NCI-H2196 (cell line): ENCODE measurements around the gene PLXNA3.

Experiments
- DNase-seq: peaks from one replicate; lab custom pipeline; 2025; ENCODE audit not compliant: unreplicated experiment; lab: John Stamatoyannopoulos, UW

PLXNA3 gene

DNA sequence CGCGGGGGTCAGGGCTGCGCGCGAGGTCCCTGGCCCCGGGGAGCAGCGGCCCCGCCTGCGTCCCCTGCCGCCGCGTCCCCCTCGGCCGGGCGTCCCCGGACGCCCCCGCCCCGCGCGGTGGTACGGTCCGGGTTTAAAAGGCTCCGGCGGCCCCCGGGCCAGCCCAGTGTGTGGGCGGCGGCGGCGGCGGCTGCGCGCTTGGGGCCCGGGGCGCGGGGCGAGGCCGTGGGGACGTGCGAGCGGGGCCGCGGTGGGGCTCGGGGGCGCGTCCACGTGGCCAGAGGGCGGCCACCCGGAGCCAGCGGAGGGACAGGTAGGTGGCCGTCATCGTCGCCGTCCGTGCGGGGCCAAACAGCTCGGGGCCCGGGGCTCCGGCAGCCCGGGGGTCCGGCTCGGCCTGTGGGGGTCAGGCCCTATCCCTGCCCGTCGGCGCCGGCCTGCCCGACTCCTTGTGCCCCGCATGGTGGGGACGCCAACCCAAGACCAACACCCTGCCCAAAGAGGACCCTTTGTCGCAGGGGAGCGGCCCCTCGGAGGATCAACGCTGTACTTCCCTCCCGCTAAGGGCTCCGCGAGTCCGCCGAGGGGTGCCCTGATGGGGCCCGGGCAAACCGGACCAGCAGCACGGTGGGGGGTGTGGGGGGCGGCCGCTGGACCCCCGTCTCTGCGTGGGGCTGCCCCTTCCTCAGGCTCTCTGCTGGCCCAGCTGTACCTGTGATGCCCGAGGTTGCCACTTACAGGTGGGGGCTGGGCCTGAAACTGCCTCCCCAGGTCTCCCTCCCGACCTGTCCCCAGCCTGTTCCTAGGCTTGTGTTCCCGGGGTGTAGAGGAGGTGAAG is at the start of gene PLXNA3:
Gene PLXNA3, plus strand, starts transcription at position 166 of the 838 bp plus-strand sequence. CDS start 1,903 bp downstream, outside the sequence.
- peak; percentile 27 for DNase-seq

- no peak for DNase-seq
These were observed 49.3 kb upstream of the PLXNA3 start for GRCh38 chrX:154408659-154409221.

- DNase-seq, result no peak
These were observed 48.7 kb upstream of the PLXNA3 start, which contains the start of gene DNASE1L1 for GRCh38 chrX:154409222-154409871. Gene DNASE1L1 (minus strand): TSS chrX:154409254. CDS start chrX:154405568, 3,686 bp downstream.

- peak; percentile 51 for DNase-seq
These were observed 46.1 kb upstream of the PLXNA3 start for GRCh38 chrX:154411981-154412340.

- peak; percentile 3 for DNase-seq
These were observed 45.6 kb upstream of the PLXNA3 start for GRCh38 chrX:154412468-154412867.

GRCh38 chrX:154413142-154413541 is 44.9 kb upstream of the PLXNA3 start:
- DNase-seq, result no peak

- peak; percentile 8 for DNase-seq
These were observed 40.9 kb upstream of the PLXNA3 start for GRCh38 chrX:154417157-154417556.

- DNase-seq, result no peak
These were observed 38.9 kb upstream of the PLXNA3 start for GRCh38 chrX:154419189-154419588.

DNA sequence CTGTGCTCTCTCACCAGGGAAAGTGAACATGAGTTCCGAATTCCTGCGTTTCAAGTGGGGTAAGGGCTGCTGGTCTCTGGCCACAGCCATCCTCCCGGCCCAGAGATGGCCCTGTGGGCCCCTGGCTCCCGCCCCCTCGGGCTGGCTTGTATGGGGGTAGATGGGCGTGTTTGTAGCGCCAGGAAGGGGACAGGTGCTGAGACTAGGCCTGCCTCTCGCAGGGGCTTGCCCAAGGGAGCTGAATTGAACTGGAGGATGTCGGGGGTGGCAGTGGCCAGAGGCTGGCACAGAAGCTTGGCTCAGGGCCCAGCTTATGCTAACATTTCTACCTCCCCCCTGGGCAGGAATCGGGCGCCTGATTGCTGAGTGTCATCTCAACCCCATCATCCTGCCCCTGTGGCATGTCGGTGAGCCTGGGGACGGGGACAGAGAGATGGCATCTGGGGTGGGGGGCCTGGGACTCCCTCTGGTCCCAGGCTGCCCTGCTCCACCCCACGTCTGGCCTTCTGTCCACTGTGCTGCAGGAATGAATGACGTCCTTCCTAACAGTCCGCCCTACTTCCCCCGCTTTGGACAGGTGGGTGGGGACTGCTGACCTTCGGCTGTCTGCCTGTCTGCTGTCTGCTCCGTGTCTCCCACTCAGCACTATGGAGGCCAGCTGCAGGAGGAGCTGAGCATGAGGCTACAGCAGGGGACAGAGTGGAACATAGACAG is 38.2 kb upstream of the PLXNA3 start:
- peak; percentile 41 for DNase-seq

GRCh38 chrX:154420402-154420756 is 37.7 kb upstream of the PLXNA3 start:
- no peak for DNase-seq

DNA sequence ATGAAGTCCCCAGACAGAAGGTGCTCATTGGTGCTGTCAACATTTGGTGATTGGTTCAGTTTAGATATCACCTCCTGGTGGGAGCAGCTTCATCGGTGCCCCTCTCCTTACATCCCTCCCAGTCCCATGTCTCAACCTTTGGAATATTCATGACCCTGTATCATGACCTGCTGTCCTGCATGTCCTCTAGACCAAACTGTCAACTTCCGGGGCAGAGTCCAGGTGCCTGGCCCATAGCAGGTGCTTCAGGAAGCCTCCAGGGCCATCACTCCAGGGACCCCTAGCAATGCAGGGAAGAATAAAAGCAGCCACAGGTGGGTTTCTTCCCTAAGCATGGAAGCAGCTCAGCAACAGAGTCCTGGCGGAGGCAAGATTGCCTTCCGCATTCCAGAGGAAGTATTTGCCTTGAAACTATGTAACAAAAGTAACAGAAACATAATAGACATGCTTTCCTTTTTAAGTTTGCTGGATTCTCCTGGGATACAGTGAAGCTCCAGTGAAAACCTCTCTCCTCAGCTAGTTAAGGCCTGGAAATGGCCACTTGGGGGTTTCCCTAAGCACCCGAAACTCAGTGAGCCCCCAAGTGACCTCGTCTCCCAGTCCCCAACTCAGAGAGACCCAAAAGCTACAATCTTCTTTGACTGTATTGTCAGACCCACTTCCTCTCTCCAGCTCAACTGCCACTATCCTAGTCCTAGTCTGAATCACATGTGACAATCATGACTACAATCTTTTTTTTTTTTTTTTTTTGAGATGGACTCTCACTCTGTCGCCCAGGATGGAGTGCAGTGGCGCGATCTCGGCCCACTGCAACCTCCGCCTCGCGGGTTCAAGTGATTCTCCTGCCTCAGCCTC is 30.9 kb upstream of the PLXNA3 start:
- DNase-seq, result no peak

DNA sequence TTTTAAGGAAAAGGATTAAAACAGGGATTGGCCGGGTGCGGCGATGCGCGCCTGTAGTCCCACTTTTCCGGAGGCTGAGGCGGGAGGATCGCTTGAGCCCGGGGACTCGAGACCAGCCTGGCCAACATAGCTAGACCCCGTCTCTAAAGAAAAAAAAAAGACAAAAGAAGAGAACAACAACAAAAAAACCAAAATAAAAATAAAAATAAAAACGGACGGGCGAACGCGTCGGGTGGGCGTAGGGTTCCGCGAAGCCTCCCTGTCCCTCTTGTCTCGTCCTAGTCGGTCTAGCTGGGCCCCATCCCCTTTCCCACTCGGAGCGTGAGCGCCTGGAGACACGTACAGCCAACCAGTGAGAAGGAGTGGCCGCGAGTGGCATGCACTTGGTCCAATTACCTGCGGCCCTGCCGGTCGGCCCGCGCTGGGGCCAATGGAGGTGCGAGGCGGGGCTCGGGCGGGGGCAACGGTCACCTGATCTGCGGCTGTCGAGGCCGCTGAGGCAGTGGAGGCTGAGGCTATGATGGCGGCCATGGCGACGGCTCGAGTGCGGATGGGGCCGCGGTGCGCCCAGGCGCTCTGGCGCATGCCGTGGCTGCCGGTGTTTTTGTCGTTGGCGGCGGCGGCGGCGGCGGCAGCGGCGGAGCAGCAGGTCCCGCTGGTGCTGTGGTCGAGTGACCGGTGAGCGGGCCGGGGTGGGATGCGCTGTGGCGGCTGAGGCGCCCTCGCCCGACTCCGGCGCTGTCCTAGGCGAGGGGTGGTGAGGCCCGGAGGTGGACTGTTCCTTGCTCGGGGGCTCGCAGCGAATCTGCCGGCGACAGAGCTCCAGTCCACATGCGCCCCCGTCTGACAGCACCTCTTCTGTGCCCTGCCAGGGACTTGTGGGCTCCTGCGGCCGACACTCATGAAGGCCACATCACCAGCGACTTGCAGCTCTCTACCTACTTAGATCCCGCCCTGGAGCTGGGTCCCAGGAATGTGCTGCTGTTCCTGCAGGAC is 29.6 kb upstream of the PLXNA3 start, which contains the start of gene ATP6AP1:
Gene ATP6AP1, plus strand, starts transcription at position 502 of the 996 bp plus-strand sequence. Its CDS starts 16 bp downstream, at position 518.
- DNase-seq, result peak; percentile 86

DNA sequence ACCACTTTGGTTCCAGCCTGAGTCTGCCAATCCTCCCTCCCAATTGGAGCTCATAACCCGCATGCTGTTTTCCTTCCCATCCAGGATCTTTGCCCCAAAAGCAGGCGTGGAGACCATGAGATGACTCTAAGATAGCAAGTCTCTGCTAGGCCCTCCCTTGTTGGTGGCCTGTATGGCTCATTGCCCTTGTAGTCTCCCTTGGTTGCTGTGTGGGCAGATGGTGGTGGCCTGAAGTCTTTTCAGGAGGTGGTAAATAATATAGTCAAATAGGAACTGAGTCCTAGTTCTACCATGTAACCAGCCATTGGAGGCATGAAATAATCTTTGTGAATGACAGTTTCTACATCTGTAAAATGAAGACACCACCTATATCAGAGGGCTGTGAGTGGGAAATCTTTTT is 28.4 kb upstream of the PLXNA3 start:
- no peak for DNase-seq

- DNase-seq, result no peak
These were observed 27.6 kb upstream of the PLXNA3 start for GRCh38 chrX:154430479-154430878.

GRCh38 chrX:154430916-154431315 is 27.2 kb upstream of the PLXNA3 start:
- DNase-seq, result no peak

DNA sequence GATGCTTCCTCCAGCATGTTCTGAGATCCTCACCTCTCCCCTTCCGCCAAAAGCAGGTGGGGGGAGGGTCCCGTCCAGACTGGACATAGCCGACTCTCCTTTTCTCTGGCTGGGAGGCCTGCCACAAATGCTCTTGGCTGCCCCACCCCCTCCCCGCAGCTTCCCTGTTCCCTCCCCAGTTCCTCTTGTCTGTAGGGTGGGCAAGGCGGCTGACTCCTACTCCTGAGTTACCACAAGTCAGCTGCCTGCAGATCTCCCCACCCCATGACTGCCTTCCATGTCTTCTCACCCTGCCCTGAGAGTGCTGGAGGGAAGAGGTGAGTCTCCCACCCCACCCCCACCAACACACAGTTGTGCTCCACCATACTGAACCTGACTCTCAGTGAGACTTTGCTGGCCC is 26.7 kb upstream of the PLXNA3 start:
- DNase-seq, result no peak

- no peak for DNase-seq
These were observed 25.9 kb upstream of the PLXNA3 start for GRCh38 chrX:154432210-154432609.

- DNase-seq, result no peak
These were observed 24.5 kb upstream of the PLXNA3 start for GRCh38 chrX:154433605-154434004.
